Stimulated activated CD8-positive, alpha-beta memory T cell treated with anti-CD3 and anti-CD28 coated beads, Interleukin-4, amount 100 ng/mL, for 48 hours (primary cell): ENCODE data around the gene CMTM5.

Experiments used
- DNase-seq: peaks from one replicate; pipeline ENCODE4 v3.0.0-alpha.2; 2020

Gene CMTM5

GRCh38 chr14:23376482-23377197, at the start of gene CMTM5:
CMTM5 (plus strand) TSS chr14:23377046; CDS start chr14:23377252, 206 bp downstream.
- DNase-seq, result no peak

- peak; percentile 74 for DNase-seq
These were observed 48.7 kb upstream of the CMTM5 start for GRCh38 chr14:23327947-23328744.

- no peak for DNase-seq
These were observed 41.2 kb upstream of the CMTM5 start for GRCh38 chr14:23335623-23336022.

- DNase-seq, result no peak
These were observed 37.2 kb upstream of the CMTM5 start for GRCh38 chr14:23339506-23340268.

- DNase-seq, result no peak
These were observed 32.4 kb upstream of the CMTM5 start for GRCh38 chr14:23344481-23344880.

GRCh38 chr14:23345987-23346692, 30.7 kb upstream of the CMTM5 start:
- no peak for DNase-seq

GRCh38 chr14:23346693-23347405, 30.0 kb upstream of the CMTM5 start:
- DNase-seq, result no peak

- no peak for DNase-seq
These were observed 29.2 kb upstream of the CMTM5 start for GRCh38 chr14:23347406-23348296.

- no peak for DNase-seq
These were observed 28.6 kb upstream of the CMTM5 start for GRCh38 chr14:23348297-23348655.

GRCh38 chr14:23349156-23349845, 27.5 kb upstream of the CMTM5 start:
- no peak for DNase-seq

- no peak for DNase-seq
These were observed 25.0 kb upstream of the CMTM5 start for GRCh38 chr14:23351681-23352505.

GRCh38 chr14:23352506-23353432, 24.1 kb upstream of the CMTM5 start, which contains the start of gene SLC22A17:
SLC22A17 (minus strand) TSS chr14:23352887.
- peak; percentile 59 for DNase-seq

- no peak for DNase-seq
These were observed 23.4 kb upstream of the CMTM5 start for GRCh38 chr14:23353433-23353780.

GRCh38 chr14:23354990-23355389, 21.9 kb upstream of the CMTM5 start:
- DNase-seq, result no peak

- DNase-seq, result no peak
These were observed 20.9 kb upstream of the CMTM5 start for GRCh38 chr14:23355871-23356435.

- DNase-seq, result no peak
These were observed 20.2 kb upstream of the CMTM5 start for GRCh38 chr14:23356662-23357061.

GRCh38 chr14:23357261-23357660, 19.6 kb upstream of the CMTM5 start:
- DNase-seq, result no peak

- no peak for DNase-seq
These were observed 18.8 kb upstream of the CMTM5 start for GRCh38 chr14:23358042-23358441.
